ENCODE data around the gene CD79B.

Gene CD79B

DNA sequence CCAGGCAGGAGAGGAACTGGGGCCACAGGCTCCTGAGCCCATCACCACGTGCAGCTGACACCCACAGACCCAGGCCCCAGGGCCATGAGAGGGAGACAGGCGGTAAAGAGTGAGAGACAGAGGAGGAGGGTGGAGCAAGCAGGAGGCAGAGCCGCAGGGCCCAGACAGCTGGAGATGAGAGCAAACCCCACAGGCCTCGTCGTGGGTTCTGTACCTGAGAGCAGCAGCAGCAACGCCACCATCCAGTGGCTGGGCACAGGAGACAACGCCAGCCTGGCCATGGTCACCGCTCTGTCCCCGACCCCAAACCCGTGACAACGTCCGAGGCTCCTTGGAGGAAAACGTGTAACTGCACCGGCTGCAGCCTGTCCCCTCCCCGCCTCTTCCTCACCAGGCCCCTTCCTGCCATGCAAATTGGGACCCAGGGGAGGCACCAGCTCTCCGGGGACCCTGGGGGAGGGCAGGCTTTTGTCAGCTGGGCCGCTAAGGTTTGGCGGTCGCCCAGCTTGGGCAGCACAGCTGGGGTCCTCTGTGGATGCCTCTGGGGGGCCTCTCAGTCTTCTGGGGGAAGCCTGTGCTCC, at the start of gene CD79B:
TSS of gene CD79B (minus strand) at position 351 of the 581 bp plus-strand sequence. CDS start at position 281, 70 bp downstream.
- no peak for DNase-seq (ENCODE audit: low spot score)

DNA sequence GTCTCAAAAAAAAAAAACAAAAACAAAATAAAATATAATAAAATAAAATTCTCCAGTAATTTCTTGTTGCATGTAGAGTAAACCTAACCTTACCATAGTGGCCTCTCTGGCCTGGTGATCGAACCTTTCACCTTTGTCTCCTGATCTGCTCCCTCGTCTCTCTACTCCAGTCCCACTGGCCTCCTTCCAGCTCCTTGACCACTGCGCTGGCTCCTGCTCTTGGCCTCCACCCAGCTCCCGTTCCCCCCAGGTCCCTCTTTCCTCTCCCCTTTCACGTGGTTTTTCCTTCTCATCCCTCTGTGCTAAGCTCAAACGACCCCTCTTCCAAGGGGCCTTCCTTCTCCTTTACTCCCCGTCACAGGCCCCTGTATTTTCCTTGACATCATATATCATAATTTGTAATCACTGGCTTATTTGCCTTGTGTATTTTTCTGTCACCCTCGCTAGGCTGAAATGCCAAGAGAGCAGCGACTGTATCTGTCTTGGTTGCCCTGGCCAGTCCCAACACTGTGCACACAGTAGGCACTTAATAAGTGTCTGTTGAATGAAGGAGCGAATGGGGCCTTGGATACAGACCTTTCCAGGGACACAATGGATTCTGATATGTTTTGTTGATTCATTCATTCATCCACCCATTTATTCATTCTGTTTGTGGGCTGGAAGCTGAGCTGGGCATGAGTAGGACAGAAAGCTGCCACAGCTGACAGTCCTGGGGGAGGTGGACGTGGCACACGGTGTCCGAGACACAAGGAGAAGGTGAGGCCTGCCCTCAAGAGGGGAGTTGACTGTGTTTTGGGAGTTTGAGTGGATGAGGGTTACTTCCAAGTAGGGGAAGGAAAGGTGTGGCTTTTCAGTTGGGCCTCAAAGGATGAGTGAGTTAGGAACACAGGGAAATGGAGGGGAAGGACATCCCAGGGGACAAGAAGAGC, 46.4 kb upstream of the CD79B start:
- no peak for DNase-seq (ENCODE audit: low spot score)

GRCh38 chr17:63976702-63977101, 44.6 kb upstream of the CD79B start:
- no peak for DNase-seq (ENCODE audit: low spot score)

DNA sequence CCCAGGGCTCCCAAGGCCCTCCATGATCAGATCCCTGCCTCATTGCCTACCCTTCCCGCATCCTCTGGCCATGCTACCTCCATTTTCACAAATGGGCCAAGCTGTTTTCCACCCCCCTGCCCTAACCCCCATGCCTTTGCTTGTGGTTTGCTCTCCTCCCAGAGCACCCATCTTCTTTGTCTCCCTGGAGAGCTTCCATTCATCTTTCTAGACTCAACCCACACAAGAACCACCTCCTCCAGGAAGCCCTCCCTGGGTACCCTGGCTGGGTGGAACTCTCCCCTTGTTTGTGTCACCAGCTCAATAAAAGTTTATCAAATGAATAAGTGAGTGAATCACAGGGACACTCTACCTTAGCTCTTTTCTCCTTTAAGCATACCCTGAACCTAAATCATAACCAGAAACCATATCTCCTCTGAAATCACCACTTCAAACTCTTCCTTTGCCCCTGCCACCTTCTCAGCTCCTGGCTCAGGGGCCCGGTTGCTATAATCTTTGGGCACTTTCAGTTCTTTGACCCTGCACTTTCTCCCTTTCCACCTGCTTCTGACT, 43.5 kb upstream of the CD79B start:
- no peak for DNase-seq (ENCODE audit: low spot score)

DNA sequence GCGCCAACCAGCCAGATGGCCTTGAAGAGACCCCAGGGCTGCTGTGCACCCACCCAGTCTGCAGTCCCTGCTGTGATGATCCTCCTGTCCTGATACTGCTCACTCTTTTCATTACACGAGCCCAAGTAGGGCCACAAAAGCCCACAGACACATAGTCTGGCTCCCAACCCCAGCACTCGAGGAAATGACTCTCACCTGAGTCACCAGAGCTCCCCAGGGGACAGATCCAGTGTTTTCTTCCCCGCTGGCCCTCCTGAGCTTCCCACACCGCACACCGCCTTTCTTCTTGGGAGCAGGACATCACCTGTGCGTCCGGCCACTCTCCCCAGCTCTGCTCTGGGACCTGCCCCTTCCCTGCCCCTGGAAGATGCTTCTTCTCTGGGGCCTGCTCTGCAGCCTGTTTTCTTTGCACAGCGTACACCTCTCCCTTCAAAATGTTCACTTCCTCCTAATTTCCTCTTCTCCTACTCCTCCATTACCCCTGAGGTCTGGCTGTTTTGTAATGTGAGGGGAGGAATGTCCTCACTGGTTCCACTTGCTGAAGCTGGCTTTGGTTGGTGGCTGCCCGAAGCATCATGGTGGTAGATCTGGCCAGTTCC, 42.6 kb upstream of the CD79B start:
- DNase-seq (ENCODE audit: low spot score): no peak

- no peak for DNase-seq (ENCODE audit: low spot score)
Observed at GRCh38 chr17:63973930-63974593, 41.9 kb upstream of the CD79B start.

- DNase-seq (ENCODE audit: low spot score): no peak
Observed at GRCh38 chr17:63973247-63973646, 41.1 kb upstream of the CD79B start.

- DNase-seq (ENCODE audit: low spot score): no peak
Observed at GRCh38 chr17:63972796-63973195, 40.7 kb upstream of the CD79B start, which contains the start of gene SCN4A. TSS of gene SCN4A (minus strand) at chr17:63972918. CDS start at chr17:63972841, 77 bp downstream.

DNA sequence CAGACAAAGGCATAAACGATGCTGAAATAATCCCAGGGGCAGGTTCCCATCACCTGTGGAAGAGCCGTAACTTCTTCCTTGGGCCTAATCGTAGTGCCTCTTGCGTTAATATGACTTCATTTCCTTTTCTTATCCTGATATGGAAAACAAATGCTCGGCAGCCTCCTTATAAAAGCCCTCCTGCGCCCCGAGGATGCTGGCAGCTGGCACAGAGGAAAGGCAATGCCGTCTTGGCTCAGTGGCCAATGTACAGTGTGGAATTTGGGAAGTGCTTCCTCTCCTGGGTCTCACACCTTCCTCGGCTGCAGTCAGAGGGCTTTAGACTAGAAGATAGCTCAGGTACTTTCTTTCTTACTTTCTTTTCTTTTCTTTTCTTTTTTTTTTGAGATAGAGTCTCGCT, 37.1 kb upstream of the CD79B start:
- no peak for DNase-seq (ENCODE audit: low spot score)

- no peak for DNase-seq (ENCODE audit: low spot score)
Observed at GRCh38 chr17:63967953-63968352, 35.8 kb upstream of the CD79B start.

DNA sequence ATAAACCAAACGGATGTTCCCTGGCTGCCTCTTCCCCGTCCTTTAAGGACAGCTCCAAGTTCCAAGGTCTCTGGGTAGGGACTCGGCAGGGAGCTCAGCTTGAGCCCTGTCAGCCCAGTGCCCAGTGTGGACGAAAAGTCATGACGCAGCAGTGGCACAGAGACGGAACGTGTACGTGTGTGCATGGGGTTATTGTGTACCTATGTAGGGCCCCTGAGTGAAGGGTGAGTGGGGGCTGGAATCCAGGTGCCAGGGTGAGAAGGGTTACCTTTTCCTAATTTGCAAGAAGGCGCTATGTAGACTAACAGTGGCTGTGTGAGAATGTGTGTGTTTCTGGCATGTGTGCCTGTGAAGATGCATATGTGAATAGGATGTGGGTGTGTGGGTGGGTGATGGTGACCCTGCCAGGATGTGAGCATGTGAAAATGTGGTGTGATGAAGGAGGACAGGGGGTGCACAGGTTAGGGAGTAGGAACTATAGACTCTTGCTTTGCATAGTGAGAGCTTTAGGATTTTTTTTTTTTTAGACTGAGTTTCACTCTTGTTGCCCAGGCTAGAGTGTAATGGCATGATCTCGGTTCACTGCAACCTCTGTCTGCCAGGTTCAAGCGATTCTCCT, 34.6 kb upstream of the CD79B start:
- DNase-seq (ENCODE audit: low spot score): no peak

DNA sequence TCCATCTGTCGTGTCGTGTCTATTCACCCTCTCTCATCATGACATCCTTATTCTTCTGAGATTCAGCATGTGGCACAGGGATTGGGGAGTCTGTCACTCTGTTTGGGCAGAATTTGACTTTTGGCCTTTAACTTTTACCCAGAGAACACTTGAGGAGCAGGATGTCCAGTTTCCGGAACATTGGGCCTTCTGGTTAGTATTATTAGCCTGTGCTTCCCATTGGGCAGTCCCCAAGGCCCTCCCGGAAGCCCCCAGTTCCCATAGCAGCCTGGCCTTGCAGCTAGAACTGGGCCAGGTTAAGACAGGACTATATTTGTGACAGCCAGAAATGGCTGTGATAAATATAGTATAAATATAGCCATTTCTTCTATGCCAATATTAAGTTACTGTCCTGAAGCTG, 31.0 kb upstream of the CD79B start:
- no peak for DNase-seq (ENCODE audit: low spot score)

GRCh38 chr17:63962298-63962744, 30.2 kb upstream of the CD79B start:
- DNase-seq (ENCODE audit: low spot score): no peak

GRCh38 chr17:63961355-63962212, 29.5 kb upstream of the CD79B start:
- DNase-seq (ENCODE audit: low spot score): peak; percentile 96

- DNase-seq (ENCODE audit: low spot score): no peak
Observed at GRCh38 chr17:63960430-63960829, 28.3 kb upstream of the CD79B start.

GRCh38 chr17:63960006-63960405, 27.9 kb upstream of the CD79B start:
- no peak for DNase-seq (ENCODE audit: low spot score)

DNA sequence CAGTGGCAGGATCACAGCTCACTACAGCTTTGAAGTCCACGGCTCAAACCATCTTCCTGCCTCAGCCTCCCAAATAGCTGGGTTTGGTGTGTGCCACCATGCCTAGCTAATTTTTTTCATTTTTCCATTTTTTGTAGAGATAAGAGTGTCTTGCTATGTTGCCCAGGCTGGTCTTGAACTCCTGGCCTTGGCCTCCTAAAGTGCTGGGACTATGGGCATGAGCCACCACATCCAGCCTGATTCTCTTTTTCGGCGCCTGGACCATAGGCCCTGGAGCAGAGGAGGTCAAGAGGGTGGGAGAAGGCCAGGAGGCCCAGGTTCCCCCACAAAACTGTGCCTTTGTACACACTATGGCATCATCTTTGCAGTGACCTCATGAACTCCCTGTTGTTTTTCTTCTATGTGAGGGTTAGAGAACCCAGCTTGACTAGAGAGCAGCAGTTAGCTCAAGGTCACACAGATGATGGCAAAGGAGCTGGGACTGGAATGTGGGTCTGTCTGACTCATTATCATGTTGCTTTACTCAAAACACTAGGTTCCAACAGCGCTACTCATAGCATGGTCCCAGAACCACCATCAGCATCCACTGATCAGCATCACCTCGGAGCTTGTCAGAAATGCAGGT, 24.3 kb upstream of the CD79B start:
- DNase-seq (ENCODE audit: low spot score): no peak

GRCh38 chr17:63955791-63956190, 23.7 kb upstream of the CD79B start:
- no peak for DNase-seq (ENCODE audit: low spot score)

DNA sequence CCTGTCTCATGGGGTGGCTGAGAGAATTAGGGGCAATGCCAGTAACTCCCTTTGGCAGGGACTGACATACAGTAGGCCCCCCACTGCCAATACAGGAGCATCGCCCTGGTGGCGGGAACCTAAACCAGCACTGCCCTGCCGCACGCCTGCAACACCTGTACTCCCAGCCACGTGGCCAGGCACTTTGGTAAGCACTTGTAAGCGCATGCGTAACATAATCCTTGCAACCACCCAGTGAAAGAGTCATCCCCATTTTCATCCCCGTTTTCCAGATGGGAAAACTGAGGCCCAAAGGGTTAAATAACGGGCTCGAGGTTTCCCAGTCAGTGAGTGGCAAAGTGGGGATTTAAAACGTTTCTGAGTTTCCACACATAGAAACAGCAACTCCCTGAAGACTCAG, 23.1 kb upstream of the CD79B start:
- no peak for DNase-seq (ENCODE audit: low spot score)

DNA sequence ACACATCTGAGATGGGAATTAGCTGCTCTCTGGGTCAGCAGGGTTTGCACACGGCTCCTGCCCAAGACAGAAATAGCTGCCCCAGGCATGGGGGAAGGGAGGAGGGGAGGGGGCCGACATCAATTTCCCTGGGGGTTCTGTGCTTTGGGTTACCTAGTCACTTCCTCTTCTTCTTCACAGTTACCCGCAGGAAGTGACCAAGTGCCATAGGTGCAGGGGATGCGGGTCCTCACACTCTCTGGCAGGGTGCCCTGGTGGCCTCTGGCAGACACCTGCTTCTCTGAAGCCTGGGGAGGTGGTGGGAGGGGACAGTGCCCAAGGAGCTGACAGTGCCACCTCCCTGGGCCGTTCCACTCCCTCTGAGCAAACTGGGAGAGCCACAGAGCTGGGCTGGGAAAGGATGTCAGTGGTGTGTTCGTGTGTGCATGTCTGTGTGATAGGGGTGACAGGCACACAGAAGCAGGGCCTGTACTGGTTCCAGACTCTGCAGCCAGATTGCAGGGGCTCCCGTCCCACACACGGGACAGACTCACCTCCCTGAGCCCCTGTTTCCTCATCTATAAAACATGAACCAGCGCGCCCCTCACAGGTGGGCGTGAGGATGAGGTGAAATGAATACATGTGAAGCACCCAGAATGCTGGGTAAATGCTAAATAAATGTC, 22.4 kb upstream of the CD79B start:
- no peak for DNase-seq (ENCODE audit: low spot score)
